Stimulated activated CD4-positive, alpha-beta T cell treated with anti-CD3 and anti-CD28 coated beads, Interleukin-12 subunit alpha, Interleukin-12 subunit beta, amount 100 ng/mL, for 24 hours (primary cell): ENCODE data around the gene ZNF804B.

Experiments used
- DNase-seq, 2 experiments: peaks; one replicate each; pipeline ENCODE4 v3.0.0-alpha.2; 2020; ENCODE audit warnings: low read depth in 2 of 2

ZNF804B gene

DNA sequence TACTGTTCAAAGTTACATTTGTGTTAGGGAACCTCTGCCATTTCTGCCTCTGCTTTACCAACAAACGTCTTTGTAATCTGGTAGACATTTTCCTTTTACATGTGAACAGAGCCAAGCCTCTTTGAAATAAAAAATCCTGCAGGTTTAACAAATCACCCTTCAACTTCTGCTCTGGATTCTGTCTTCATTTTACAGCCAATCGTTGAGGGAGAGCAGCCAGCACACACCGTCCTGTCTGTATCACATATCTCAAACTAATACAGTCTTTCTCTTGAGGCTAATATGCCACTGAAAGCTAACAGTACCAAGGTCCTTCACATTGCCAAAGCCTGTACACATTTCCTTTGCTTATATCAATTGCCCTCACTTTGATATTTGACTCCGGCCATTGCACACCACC is 504.6 kb downstream of the ZNF804B start:
- no peak for DNase-seq

DNA sequence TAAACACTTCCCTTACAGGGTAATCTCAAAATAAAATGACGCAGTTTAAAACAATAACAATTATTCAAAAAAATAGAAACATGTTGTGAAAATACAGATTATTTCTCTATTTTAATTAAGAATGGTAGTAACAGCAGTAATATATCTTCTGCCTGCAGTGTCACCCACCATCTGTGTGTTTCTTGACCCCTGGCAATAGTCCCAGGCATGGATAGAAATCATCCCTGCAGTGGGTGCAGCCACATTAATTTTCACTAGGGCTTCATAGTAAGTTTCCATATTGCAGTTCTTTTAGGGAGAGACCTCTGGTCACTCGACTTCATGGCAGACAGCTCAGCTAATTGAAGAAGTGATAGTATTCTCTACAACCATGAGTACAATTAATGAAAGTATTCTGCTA is 506.1 kb downstream of the ZNF804B start:
- DNase-seq, result no peak

DNA sequence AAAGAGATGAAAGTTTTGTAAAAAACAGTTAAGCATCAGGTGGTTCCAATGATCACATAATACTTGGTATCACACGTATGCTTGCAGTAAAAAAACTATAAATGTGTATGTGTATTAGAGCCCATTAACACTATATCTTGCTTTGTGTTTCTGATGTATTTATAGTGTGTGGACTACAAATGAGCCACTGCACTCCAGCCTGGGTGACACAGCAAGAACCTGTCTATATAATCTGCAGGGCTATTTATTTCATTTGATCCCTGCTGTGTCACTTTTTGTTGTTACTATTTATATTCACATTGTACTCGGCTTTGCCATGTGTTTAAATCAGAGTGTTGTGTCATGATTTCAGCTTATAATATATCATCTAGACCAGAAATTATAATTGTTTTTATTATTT is 523.8 kb downstream of the ZNF804B start:
- no peak for DNase-seq

DNA sequence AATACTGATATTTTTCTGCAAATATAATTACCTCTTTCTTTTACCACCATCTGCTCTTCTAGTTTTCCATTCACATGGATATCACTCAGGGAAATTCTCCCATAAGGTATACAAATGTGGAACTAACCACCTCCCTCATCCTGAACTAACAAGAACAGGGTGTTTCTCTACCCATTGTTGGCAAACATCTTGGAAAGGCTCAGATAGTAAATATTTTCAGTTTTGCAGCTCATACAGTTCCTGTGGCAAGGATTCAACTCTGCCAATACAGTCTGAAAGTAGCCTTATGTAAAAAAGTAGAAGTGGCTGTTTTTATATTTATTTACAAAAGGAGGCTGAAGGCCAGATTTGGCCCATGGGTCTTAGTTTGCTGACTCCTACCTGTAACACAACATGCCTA is 549.0 kb downstream of the ZNF804B start:
- DNase-seq, result no peak

DNA sequence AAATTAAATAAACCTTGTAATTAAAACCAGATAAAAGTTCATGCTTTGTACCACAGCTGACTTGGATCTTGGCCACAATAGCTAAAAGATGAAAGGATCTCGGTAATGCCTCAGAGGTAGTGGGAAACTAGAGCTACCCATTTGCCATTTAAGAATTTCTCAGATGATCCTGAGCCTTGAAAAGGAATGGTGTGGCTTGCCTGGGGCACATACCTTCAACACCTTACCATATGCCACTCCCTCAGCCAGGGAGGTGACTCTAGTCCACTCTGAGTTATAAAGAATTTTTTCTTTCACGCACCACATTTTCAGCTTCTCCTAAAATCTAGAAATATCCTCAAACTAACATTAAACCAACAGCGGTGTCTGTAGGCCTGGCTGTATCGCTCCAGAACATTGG is 552.4 kb downstream of the ZNF804B start:
- DNase-seq, result no peak

- no peak for DNase-seq
Measured at GRCh38 chr7:89312551-89312950, 553.1 kb downstream of the ZNF804B start.

- DNase-seq, result no peak
Measured at GRCh38 chr7:89316584-89317251, 557.2 kb downstream of the ZNF804B start.

GRCh38 chr7:89332026-89332425 is 572.5 kb downstream of the ZNF804B start:
- no peak for DNase-seq

- no peak for DNase-seq
Measured at GRCh38 chr7:89334797-89335196, 575.3 kb downstream of the ZNF804B start.

DNA sequence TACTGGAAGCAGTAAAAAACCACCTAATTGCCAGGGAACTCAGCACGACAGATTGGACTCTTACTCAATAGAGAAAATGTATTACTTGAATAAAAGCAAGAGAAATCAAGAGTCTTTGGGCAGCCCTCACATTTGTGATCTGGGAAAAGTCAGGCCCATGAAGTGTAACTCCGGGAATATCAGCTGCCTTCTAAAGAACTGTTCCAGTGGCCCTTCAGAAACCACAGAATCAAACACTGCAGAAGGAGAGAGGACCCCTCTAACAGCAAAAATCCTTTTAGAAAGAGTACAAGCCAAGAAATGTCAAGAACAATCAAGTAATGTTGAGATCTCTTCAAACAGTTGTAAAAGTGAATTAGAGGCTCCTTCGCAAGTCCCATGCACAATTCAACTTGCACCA is 576.0 kb downstream of the ZNF804B start:
- DNase-seq, result no peak

- no peak for DNase-seq
Measured at GRCh38 chr7:89336121-89336520, 576.6 kb downstream of the ZNF804B start.

- no peak for DNase-seq
Measured at GRCh38 chr7:89339748-89340147, 580.2 kb downstream of the ZNF804B start.

GRCh38 chr7:89357121-89357520 is 597.6 kb downstream of the ZNF804B start:
- no peak for DNase-seq

GRCh38 chr7:89377219-89377618 is 617.7 kb downstream of the ZNF804B start:
- DNase-seq, result no peak

DNA sequence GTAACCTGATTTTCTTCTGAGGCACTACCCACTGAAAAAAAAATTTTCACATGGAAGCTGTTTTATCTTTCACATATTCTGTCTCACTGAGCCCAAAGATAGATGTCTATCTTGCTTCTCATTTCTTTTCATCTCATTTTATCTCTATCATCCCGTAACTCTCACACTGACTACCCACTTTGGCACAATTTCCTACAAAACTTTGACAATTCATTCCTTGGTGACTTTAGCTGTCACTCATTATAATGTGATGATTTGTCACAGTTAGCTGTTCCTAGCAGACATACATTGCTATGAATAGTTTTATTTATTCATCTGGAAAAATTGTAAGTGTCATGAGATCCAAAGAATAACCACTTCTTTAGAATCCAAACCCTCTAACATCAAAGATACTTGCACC is 625.9 kb downstream of the ZNF804B start:
- DNase-seq, result no peak
